HG03039 (cell line): ENCODE results near the gene LSP1.

Experiments used
- ATAC-seq: cut with Tn5 transposase; IDR thresholded peaks from one replicate; pipeline ENCODE4 v1.9.1; 2021; ENCODE audit warnings: mild to moderate bottlenecking, moderate library complexity; ENCODE audit not compliant: unreplicated experiment

Gene LSP1

DNA sequence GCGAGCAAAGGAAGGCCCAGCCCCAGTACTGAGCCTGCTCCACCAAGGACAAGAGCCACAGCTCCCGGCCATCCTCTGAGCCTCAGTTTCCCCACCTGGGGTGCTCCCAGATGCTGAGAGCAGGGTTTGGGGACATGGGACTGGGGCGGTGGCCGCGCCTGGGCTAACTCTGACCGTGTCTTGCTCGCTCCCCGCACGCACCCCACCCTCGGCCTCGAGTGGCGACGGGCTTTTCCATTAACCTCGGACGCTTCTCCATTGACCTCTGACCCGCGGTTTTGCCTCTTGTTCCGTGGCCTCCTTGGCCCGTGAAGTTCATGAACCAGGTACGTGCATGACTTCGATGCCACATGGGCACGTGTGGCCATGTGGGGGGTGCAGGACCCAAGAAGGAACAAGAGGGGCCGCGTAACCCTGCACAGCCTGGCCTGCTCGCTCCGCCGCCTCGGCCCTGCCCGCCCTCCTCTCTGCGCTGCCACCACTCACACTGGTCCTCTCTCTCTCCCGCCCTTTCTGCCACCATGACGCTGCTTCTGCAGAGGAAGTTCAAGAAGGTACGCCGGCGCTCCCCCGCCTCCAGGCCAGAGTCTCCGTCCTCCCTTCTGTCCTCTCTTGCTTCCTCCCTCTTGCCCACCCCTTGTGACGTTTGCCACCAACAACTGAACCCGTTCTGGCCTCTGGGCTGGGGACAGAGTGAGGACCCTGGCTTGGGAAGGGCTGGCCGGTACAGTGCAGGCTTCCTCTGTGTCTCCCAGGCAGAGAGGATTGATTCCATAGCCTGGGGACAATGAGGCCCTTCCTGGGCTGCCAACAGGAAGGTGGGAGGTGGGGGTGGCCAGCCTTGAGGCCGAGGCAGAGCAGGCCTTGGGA, 73.5 kb downstream of the LSP1 start:
- no peak for ATAC-seq

- ATAC-seq = no peak
Observed at GRCh38 chr11:1927026-1927847, 74.4 kb downstream of the LSP1 start.

- no peak for ATAC-seq
Observed at GRCh38 chr11:1927848-1928469, 75.1 kb downstream of the LSP1 start.

GRCh38 chr11:1928470-1928890, 75.6 kb downstream of the LSP1 start:
- no peak for ATAC-seq

- no peak for ATAC-seq
Observed at GRCh38 chr11:1928891-1929541, 76.1 kb downstream of the LSP1 start.

DNA sequence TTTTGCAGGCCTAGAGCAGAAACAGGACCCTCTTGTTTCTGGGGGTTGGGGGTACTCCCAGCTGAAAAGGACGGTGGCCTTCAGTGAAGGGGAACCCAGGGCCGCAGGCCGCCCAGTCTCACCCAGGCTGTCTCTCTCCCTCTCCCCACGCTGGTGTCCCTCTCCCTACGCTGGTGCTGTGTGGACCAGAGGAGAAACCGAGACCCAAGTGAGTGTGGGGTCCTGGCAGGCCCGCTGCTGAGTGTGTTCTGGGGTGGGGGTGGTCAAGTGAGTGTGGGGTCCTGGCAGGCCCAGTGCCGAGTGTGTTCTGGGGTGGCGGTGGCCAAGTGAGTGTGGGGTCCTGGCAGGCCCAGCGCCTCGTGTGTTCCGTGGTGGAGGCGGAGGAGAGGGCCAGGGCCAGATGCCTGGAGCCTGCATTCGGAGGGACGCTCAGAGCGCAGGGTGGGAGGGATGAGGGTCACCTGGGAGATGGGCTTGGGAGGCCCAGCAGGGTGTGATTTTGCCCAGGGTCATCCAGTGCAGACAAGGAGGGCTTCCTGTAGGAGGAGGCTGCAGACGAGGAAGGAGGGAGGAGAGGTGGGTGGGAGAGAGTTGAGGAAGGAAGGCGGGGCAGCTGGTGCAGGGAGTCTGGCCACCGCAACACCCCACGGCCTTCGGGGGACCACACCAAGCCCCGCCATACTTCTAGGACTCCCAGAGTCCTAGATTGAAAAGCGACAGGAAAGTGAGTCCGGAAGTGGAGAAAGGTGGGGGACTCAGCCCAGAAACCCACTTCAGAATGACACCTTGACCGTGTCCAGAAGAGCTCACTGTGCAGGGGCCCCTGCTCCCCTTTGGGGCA, 77.0 kb downstream of the LSP1 start:
- ATAC-seq = no peak

- no peak for ATAC-seq
Observed at GRCh38 chr11:1930462-1930830, 77.6 kb downstream of the LSP1 start.

DNA sequence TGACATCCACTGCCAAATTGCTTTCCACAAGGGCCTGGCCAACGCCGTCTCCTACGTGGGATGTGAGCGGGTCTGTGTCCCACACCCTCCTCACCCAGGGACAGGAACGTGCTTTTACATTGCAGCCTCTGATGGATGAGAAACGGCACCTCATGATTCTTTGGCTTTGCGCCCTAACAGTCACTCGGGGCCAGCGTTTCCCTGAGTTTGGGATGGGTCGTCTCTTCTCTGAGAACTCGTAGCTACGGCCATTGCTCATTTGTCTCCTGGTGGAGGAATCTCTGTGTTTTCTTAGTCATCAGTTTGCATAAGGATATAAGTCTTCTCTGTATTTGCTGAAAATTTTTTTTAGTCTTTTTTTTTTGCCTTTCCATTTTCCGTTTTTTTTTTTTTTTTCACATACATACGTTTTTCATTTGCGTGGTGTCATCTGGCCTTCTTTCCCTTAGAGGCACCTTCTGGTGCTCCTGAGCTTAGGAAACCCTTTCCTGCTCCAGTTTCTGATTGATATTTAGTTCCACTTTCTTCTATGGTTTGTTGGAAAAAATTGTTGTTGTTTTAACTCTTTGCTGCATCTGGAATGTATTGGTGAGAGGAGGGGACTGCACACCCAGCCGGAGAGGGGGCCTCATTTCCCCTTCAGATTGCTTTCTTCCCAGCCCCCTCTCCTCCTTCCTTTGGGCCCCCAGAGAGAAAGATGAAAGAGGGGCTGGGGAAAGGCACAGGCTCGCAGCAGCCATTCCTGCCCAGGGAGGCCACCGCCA, 78.6 kb downstream of the LSP1 start:
- no peak for ATAC-seq

- no peak for ATAC-seq
Observed at GRCh38 chr11:1932105-1932480, 79.2 kb downstream of the LSP1 start.

DNA sequence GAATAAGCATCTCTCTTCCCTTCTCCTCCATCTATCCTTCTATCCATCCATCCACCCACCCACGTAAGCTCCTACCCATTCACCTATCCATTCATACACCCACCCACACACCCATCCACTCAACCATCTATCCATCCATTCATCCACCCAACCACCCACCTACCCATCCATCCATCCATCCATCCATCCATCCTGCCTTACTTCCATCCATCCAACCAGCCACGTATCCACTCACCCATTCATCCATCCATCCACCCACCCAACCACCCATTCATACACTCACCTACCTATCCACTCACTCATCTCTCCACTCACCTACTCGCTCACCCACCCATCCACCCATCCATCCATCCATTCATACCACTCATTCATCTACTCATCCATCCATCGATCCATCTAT, 79.8 kb downstream of the LSP1 start:
- no peak for ATAC-seq

DNA sequence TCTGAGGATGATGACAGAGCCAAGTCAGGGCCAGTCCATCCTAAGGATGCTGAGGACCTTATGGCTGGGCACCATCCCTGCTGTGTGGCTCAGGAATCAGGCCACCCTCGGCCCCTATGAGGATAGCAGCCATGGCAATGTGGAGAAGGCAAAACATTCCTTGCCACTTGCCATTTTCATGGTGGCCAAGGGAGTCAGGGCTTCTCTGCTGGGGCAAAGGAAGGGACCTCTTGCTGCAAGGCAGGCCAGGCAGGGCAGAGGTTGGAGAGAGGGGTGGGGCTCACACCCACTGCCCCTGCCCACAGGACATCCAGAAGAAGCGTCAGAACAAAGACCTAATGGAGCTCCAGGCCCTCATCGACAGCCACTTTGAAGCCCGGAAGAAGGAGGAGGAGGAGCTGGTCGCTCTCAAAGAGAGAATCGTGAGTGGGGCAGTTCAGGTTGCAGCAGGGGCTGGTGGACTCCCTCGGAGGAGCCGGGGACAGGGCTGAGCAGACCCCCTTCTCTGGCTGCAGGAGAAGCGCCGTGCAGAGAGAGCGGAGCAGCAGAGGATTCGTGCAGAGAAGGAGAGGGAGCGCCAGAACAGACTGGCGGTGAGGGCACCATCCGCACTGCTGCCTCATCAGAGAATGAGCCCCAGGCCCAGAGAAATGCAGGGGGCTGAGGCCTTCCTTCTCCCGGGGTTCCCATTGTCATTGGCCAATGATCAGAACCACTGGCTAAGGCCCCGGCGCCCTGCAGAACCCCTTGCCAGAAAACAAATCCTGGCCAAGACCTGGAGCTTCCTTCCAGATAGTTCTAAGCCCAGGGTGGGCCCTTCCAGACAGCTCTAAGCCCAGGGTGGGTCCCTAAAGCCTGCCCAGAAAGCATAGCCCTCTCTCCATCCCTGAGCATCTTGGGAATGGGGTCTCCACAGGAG, 80.8 kb downstream of the LSP1 start:
- ATAC-seq = no peak

GRCh38 chr11:1934335-1935155, 81.7 kb downstream of the LSP1 start:
- no peak for ATAC-seq

DNA sequence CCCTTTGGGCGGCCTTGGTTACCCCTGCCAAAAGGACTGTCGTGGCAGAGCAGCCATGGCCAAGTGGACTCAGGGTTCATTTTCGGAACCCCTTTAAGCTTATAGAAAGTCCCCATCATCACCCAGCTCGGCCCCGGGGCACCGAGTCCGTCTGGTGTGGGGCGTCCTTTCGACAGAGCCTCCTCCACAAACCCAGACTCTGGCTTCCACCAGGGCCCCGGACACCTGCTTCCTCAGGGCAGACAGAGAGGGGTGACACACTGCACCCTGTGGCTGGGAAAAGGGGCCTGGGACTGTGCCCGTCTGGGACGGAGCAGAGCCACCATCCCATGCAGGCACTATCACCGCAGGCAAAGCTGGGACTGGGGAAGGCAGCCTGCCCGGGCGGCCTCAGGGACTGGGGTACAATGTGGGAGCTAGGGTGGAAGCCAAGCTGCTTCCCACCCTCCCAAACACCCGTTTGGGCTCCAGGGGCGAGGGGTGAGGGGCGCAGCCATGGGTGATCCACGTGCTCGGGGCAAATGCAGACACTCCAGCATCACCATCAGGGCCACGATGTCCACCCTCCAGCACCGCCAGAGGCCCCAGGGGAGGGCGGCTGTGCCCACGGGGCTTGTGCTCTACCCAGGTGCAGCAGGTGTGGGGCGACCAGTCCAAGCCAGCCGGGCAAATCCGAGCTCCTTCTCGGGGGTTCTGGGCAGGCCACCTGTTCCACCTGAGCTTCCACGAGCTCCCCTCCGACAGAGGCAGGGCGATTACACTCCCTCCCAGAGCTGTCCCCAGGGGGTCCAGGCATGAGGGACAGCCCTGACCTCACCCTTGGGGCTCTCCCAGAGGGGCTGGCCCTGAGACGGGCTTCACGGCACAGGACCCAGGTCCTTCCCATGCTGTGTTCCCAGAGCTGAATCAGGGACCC, 82.5 kb downstream of the LSP1 start:
- ATAC-seq = no peak

GRCh38 chr11:1936072-1936780, 83.3 kb downstream of the LSP1 start:
- no peak for ATAC-seq

GRCh38 chr11:1936781-1937615, 84.1 kb downstream of the LSP1 start:
- no peak for ATAC-seq
